Smooth muscle cell (in vitro differentiated cells): Measurements from ENCODE around the gene ABCC1. TPM values are rescaled to one million over a fixed set of nuclear protein-coding genes. Genes with fewer than 3 reads are reported as not detected.

Experiments
- DNase-seq: peaks from one replicate; lab custom pipeline; 2025; ENCODE audit not compliant: unreplicated experiment; lab: John Stamatoyannopoulos, UW
- H2AFZ ChIP-seq: fragments of 200-600 bp; sonication (generic); 2 replicates; pipeline ENCODE4 v1.6.0; 2016; ENCODE audit warnings: antibody characterized with exemption, low read depth, mild to moderate bottlenecking
- H3F3A ChIP-seq: fragments of 200-600 bp; sonication (generic); 2 replicates; pipeline ENCODE4 v1.6.0; 2017; ENCODE audit warnings: antibody characterized with exemption, low read depth
- H3K27ac ChIP-seq: fragments of 200-600 bp; sonication (generic); 2 replicates; pipeline ENCODE4 v1.5.1; 2016; ENCODE audit warnings: low read depth, mild to moderate bottlenecking
- H3K27me3 ChIP-seq: fragments of 200-600 bp; sonication (generic); 2 replicates; pipeline ENCODE4 v1.6.1; 2016; ENCODE audit warnings: low read depth, mild to moderate bottlenecking
- H3K36me3 ChIP-seq: fragments of 200-600 bp; sonication (generic); 2 replicates; pipeline ENCODE4 v1.5.1; 2016; ENCODE audit warnings: low read depth
- H3K4me1 ChIP-seq: fragments of 200-600 bp; sonication (generic); 2 replicates; pipeline ENCODE4 v1.5.1; 2016; ENCODE audit warnings: low read depth
- H3K4me2 ChIP-seq: fragments of 200-600 bp; sonication (generic); 2 replicates; pipeline ENCODE4 v1.6.0; 2016; ENCODE audit warnings: mild to moderate bottlenecking
- H3K4me3 ChIP-seq: fragments of 200-600 bp; sonication (generic); 2 replicates; pipeline ENCODE4 v1.5.1; 2016; ENCODE audit warnings: mild to moderate bottlenecking
- H3K79me2 ChIP-seq: fragments of 200-600 bp; sonication (generic); 2 replicates; pipeline ENCODE4 v1.6.0; 2016; ENCODE audit warnings: low read depth, mild to moderate bottlenecking
- H3K9ac ChIP-seq: fragments of 200-600 bp; sonication (generic); 2 replicates; pipeline ENCODE4 v1.6.0; 2016; ENCODE audit warnings: low read depth
- H3K9me3 ChIP-seq: fragments of 200-600 bp; sonication (generic); replicated peaks from 2 replicates; pipeline ENCODE4 v1.5.1; 2016; ENCODE audit warnings: low read depth
- H4K20me1 ChIP-seq: fragments of 200-600 bp; sonication (generic); 2 replicates; pipeline ENCODE4 v1.6.0; 2016; ENCODE audit warnings: low read depth
- CTCF ChIP-seq: fragments of 200-600 bp; sonication (generic); IDR thresholded peaks from 2 replicates; pipeline ENCODE4 v1.5.1; 2017; ENCODE audit warnings: borderline replicate concordance, mild to moderate bottlenecking, antibody characterized with exemption; ENCODE audit not compliant: insufficient read depth, poor library complexity, severe bottlenecking
- WGBS: methylation state at CpG from one replicate; pipeline ENCODE4 v1.1.7; 2016; ENCODE audit warnings: low lambda C conversion rate; 5-methylcytosine and 5-hydroxymethylcytosine counted together
- polyA plus RNA-seq: library from polyadenylated mRNA; unstranded; fragments of >200 nt; fragmentation: Nextera tagmentation; extraction: Ambion mirVana; gene quantifications from 2 replicates; pipeline ENCODE4 v1.2.1, GENCODE V29; 2016
- total RNA-seq: library from RNA; depleted of rRNA; stranded (reverse); fragments of >200 nt; gene quantifications from 2 replicates; pipeline ENCODE4 v1.2.3, GENCODE V29; 2014

ABCC1 gene
- total and polyA plus RNA-seq, 2 experiments from 2014 or later: 10.2 to 22.7 TPM

- H3K79me2 ChIP-seq: no peaks in the 10 kb centered on the region
- no peaks in the 10 kb centered on the region for H3F3A ChIP-seq
- H3K4me3 ChIP-seq: no peak overlapping the region
- no peaks in the 10 kb centered on the region for H3K4me1 ChIP-seq
- H2AFZ ChIP-seq: no peak overlapping the region
- no peak for TF ChIP-seq CTCF
- H3K9me3 ChIP-seq: no peaks in the 10 kb centered on the region
- DNase-seq: no peak
- H3K4me2 ChIP-seq: no peak overlapping the region
- H3K9ac ChIP-seq: no peak overlapping the region
- no peaks in the 10 kb centered on the region for H3K36me3 ChIP-seq
- no peaks in the 10 kb centered on the region for H4K20me1 ChIP-seq
- no peak overlapping the region for H3K27ac ChIP-seq
- WGBS: 96% methylated on average over 21 of the region's 21 CpGs
- H3K27me3 ChIP-seq: no peaks in the 10 kb centered on the region
Observed at GRCh38 chr16:16133943-16134604, 184.7 kb downstream of the ABCC1 start.

- no peak overlapping the region for H3K27ac ChIP-seq
- H3K27me3 ChIP-seq: no peaks in the 10 kb centered on the region
- H3K79me2 ChIP-seq: no peaks in the 10 kb centered on the region
- no peak overlapping the region for H3K4me3 ChIP-seq
- WGBS: 94% methylated on average over 6 of the region's 6 CpGs
- TF ChIP-seq CTCF: no peak
- H3K9me3 ChIP-seq: no peaks in the 10 kb centered on the region
- no peaks in the 10 kb centered on the region for H3F3A ChIP-seq
- H4K20me1 ChIP-seq: no peaks in the 10 kb centered on the region
- H3K4me1 ChIP-seq: no peaks in the 10 kb centered on the region
- no peaks in the 10 kb centered on the region for H3K36me3 ChIP-seq
- no peak for DNase-seq
- no peak overlapping the region for H3K4me2 ChIP-seq
- H3K9ac ChIP-seq: no peak overlapping the region
- H2AFZ ChIP-seq: no peak overlapping the region
Observed at GRCh38 chr16:16136588-16136987, 187.2 kb downstream of the ABCC1 start.

DNA sequence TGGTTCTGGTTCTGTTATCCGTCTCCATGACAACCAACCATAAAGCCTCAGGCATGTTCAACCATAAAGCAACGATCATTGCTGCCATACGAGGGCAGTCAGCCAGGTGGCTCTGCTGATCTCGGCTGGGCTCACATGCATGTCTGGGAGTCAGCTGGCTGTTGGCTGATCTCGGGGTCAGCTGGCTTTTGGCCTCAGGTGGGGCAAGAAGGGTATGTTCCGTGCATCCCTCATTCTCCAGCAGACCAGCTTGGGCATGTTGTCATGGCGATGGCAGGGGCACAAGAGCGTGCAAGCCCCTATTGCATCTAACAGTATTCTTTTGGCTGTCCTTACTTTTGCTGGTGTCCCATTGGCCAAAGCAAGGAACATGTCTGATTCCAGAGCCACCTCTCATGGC, 187.7 kb downstream of the ABCC1 start:
- Histone ChIP-seq H3K27ac (no peak overlapping the region), H3K9ac (no peak overlapping the region)
- 94% methylated on average over 8 of the region's 8 CpGs for WGBS

More for the DNA sequence above, 187.7 kb downstream of the ABCC1 start:
- Histone ChIP-seq H3K36me3 (no peaks in the 10 kb centered on the region), H3K4me3 (no peak overlapping the region), H2AFZ (no peak overlapping the region), H3K4me2 (no peak overlapping the region), H3F3A (no peaks in the 10 kb centered on the region), H3K79me2 (no peaks in the 10 kb centered on the region), H4K20me1 (no peaks in the 10 kb centered on the region), H3K9me3 (no peaks in the 10 kb centered on the region), H3K4me1 (no peaks in the 10 kb centered on the region), H3K27me3 (no peaks in the 10 kb centered on the region)
- TF ChIP-seq CTCF: no peak
- DNase-seq: no peak
